Endothelial cell of umbilical vein (primary cell): ENCODE results near the gene DLST. TPM values are rescaled to one million over a fixed set of nuclear protein-coding genes. Genes with fewer than 3 reads are reported as not detected.

Experiments used
- BruUV-seq: library from RNA; stranded (reverse); fragments of 400-500 nt; replicated peaks from 2 replicates; lab custom pipeline; 2021; lab: Mats Ljungman, UMichigan
- CTCF ChIA-PET: fragments of 300-600, 350-600 bp; sonication (Branson Sonifier 250); formaldehyde crosslinking; loops from one replicate; lab custom pipeline; 2021; ENCODE audit warnings: antibody characterized with exemption, inconsistent platforms; lab: Charles Lee
- POLR2A ChIA-PET: fragments of 300-600, 350-600 bp; sonication (Branson Sonifier 250); formaldehyde crosslinking; loops from one replicate; lab custom pipeline; 2021; ENCODE audit warnings: antibody characterized with exemption, inconsistent platforms; lab: Charles Lee
- DNase-seq: peaks from one replicate; pipeline ENCODE4 v3.0.0-alpha.2; 2011; ENCODE audit warnings: low read depth, low spot score
- FAIRE-seq: peaks from 2 replicates; lab custom pipeline; 2011; peaks lifted over from hg19 to GRCh38; lab: Jason Lieb, UNC
- H2AFZ ChIP-seq: 2 replicates; pipeline ENCODE4 v1.6.0; 2012; ENCODE audit warnings: low read depth, low read length, control low read depth, inconsistent platforms
- H3K27ac ChIP-seq: 2 replicates; pipeline ENCODE4 v1.5.1; 2011; ENCODE audit warnings: low read depth, mild to moderate bottlenecking, control low read depth, low read length, moderate library complexity; ENCODE audit not compliant: insufficient read depth
- H3K27me3 ChIP-seq, 2 experiments: 2 replicates each; pipeline versions ENCODE4 v1.6.0 to v1.6.1; 2011; ENCODE audit warnings: low read length in 2 of 2, mixed read lengths in 1 of 2; ENCODE audit not compliant: control insufficient read depth in 2 of 2, insufficient read depth in 2 of 2
- H3K36me3 ChIP-seq, 2 experiments: 2 replicates in 1 of 2; 3 replicates in 1 of 2; pipeline ENCODE4 v1.5.1; 2011; ENCODE audit warnings: low read length in 2 of 2, mild to moderate bottlenecking in 1 of 2, moderate library complexity in 1 of 2; ENCODE audit not compliant: control insufficient read depth in 2 of 2, insufficient read depth in 2 of 2; ENCODE audit errors: extremely low read depth in 1 of 2
- H3K4me1 ChIP-seq: 3 replicates; pipeline ENCODE4 v1.5.1; 2011; ENCODE audit warnings: mild to moderate bottlenecking, low read length; ENCODE audit not compliant: control insufficient read depth, insufficient read depth; ENCODE audit errors: extremely low read depth
- H3K4me2 ChIP-seq: 2 replicates; pipeline ENCODE4 v1.6.1; 2011; ENCODE audit warnings: low read length, control low read depth, mixed read lengths; ENCODE audit not compliant: insufficient read depth
- H3K4me3 ChIP-seq, 3 experiments: fragments of 200-600 bp in 1 of 3; sonication (generic), shearing (Covaris generic) in 1 of 3; replicated peaks in 1 of 3; 2 replicates each; pipeline ENCODE4 v1.5.1; 2011 to 2016; ENCODE audit warnings: control low read depth in 3 of 3, low read length in 3 of 3, mild to moderate bottlenecking in 2 of 3, inconsistent platforms in 1 of 3, low read depth in 1 of 3, moderate library complexity in 1 of 3; ENCODE audit not compliant: insufficient read depth in 1 of 3
- H3K79me2 ChIP-seq: 2 replicates; pipeline ENCODE4 v1.6.0; 2012; ENCODE audit warnings: low read length, inconsistent platforms; ENCODE audit not compliant: control insufficient read depth, insufficient read depth
- H3K9ac ChIP-seq: replicated peaks from 2 replicates; pipeline ENCODE3; 2011; ENCODE audit warnings: low read length, control low read depth; ENCODE audit not compliant: insufficient read depth; ENCODE audit errors: extremely low read depth
- H3K9me1 ChIP-seq: replicated peaks from 3 replicates; pipeline ENCODE4 v1.6.0; 2011; ENCODE audit warnings: mild to moderate bottlenecking, low read length; ENCODE audit not compliant: control insufficient read depth, insufficient read depth; ENCODE audit errors: extremely low read depth
- H3K9me3 ChIP-seq: replicated peaks from 2 replicates; pipeline ENCODE4 v1.5.1; 2012; ENCODE audit warnings: low read length, inconsistent platforms; ENCODE audit not compliant: control insufficient read depth, insufficient read depth
- H4K20me1 ChIP-seq: replicated peaks from 2 replicates; pipeline ENCODE3; 2011; ENCODE audit warnings: mild to moderate bottlenecking, low read length; ENCODE audit not compliant: control insufficient read depth, insufficient read depth; ENCODE audit errors: extremely low read depth
- EZH2 ChIP-seq: IDR thresholded peaks from 2 replicates; pipeline ENCODE4 v1.6.1; 2012; ENCODE audit warnings: borderline replicate concordance, low read depth, mild to moderate bottlenecking, moderate library complexity, low read length, inconsistent platforms; ENCODE audit not compliant: severe bottlenecking
- FOS ChIP-seq: IDR thresholded peaks from 2 replicates; pipeline ENCODE4 v1.6.1; 2011; ENCODE audit warnings: mild to moderate bottlenecking, low read length, moderate library complexity, borderline replicate concordance; ENCODE audit not compliant: insufficient read depth
- GATA2 ChIP-seq: IDR thresholded peaks from 2 replicates; pipeline ENCODE4 v1.7.0; 2011; ENCODE audit warnings: low read depth, mild to moderate bottlenecking, moderate library complexity, mixed read lengths, low read length; ENCODE audit not compliant: insufficient read length, insufficient read depth
- JUN ChIP-seq: IDR thresholded peaks from 2 replicates; pipeline ENCODE4 v1.6.1; 2011; ENCODE audit warnings: borderline replicate concordance, low read depth; ENCODE audit not compliant: insufficient read length, insufficient read depth
- MAX ChIP-seq: IDR thresholded peaks from 2 replicates; pipeline ENCODE4 v1.6.1; 2011; ENCODE audit not compliant: insufficient read depth, insufficient read length
- MYC ChIP-seq: IDR thresholded peaks from one replicate; pipeline ENCODE4 v1.6.1; 2011; ENCODE audit warnings: mild to moderate bottlenecking, low read depth, low read length
- POLR2A ChIP-seq: IDR thresholded peaks from 2 replicates; pipeline ENCODE4 v1.6.1; 2012; ENCODE audit warnings: low read depth, mild to moderate bottlenecking, control low read depth, low read length
- POLR2AphosphoS5 ChIP-seq: IDR thresholded peaks from 2 replicates; pipeline ENCODE4 v1.6.1; 2012; ENCODE audit warnings: low read depth, mild to moderate bottlenecking, control low read depth, low read length, moderate library complexity; ENCODE audit not compliant: insufficient read depth
- dilution Hi-C: fragments of 300-500 bp; cut with MboI; formaldehyde crosslinking; loops from one replicate; pipeline ENCODE4 v1.15.0; 2019; ENCODE audit warnings: low sequenced_read_pairs; ENCODE audit not compliant: extremely low pct_ligation_motif_present
- intact Hi-C: fragments of 100-400 bp; cut with micrococcal nuclease; formaldehyde crosslinking; loops from one replicate; pipeline ENCODE4 v1.10.0; 2022
- polyA plus RNA-seq, 4 experiments: library from polyadenylated mRNA; depleted of rRNA in 3 of 4; stranded (reverse) in 3 of 4; unstranded in 1 of 4; fragments of >200 nt; gene quantifications; 2 replicates each; pipeline versions ENCODE4 v1.2.1 to v1.2.3, GENCODE V29; 2011 to 2012; ENCODE audit warnings: missing spikeins in 1 of 4
- total RNA-seq: library from RNA; stranded (reverse); gene quantifications from 2 replicates; pipeline ENCODE4 v1.2.3, GENCODE V29; 2021
- TF ChIP-seq, protein P1 (sequence below), 2 donors: IDR thresholded peaks; 1 replicate in 1 of 2; 2 replicates in 1 of 2; pipeline ENCODE4 v1.5.1; 2011; ENCODE audit warnings: low read length in 2 of 2, mild to moderate bottlenecking in 2 of 2, moderate library complexity in 2 of 2, control low read depth in 1 of 2, inconsistent platforms in 1 of 2, low read depth in 1 of 2; ENCODE audit not compliant: insufficient read depth in 1 of 2; ENCODE audit errors: extremely low read depth in 1 of 2

DLST gene
- total and polyA plus RNA-seq, 2 donors (not counting 3 experiments of a cell fraction or from before 2014, with no cell fraction given), result 98.4 to 110 TPM

- Histone ChIP-seq H3K36me3 (peaks cover 51 to 66% of the 10 kb centered on the region in 2 experiments), H3K9me1 (no peaks in the 10 kb centered on the region), H3K27ac (no peak overlapping the region), H4K20me1 (no peaks in the 10 kb centered on the region), H3K79me2 (no peaks in the 10 kb centered on the region), H3K4me2 (no peak overlapping the region), H3K4me3 (no peak overlapping the region), H2AFZ (no peak overlapping the region), H3K27me3 (no peaks in the 10 kb centered on the region), H3K4me1 (no peaks in the 10 kb centered on the region), H3K9me3 (no peaks in the 10 kb centered on the region), H3K9ac (no peak overlapping the region)
- FAIRE-seq (no peak), DNase-seq (no peak)
- CTCF ChIA-PET, result interaction anchor here (8.0 kb wide), 1 partner anchor 37 kb away, joined by 61 read pairs; no protein-coding TSS in a partner anchor
- POLR2A ChIA-PET, result interaction anchor here (0.9 kb wide), 1 partner anchor 20 kb away, joined by 3 read pairs; no protein-coding TSS in a partner anchor
- dilution Hi-C loops (no loop called here), intact Hi-C loops (no loop called here)
- TF ChIP-seq MYC (no peak), FOS (no peak), POLR2A (no peak), POLR2AphosphoS5 (no peak), MAX (no peak), GATA2 (no peak), JUN (no peak)
- BruUV-seq, result no TSS peak
Observed at GRCh38 chr14:74898694-74899093, 17.0 kb downstream of the DLST start.

GRCh38 chr14:74902941-74903705 is 21.4 kb downstream of the DLST start:
- Histone ChIP-seq H3K9me1 (no peaks in the 10 kb centered on the region), H3K4me2 (no peak overlapping the region), H3K9ac (no peak overlapping the region), H3K4me3 (no peak overlapping the region), H4K20me1 (no peaks in the 10 kb centered on the region), H3K4me1 (no peaks in the 10 kb centered on the region), H3K27me3 (no peaks in the 10 kb centered on the region), H3K36me3 (peaks cover 28 to 40% of the 10 kb centered on the region in 2 experiments), H2AFZ (no peak overlapping the region), H3K79me2 (no peaks in the 10 kb centered on the region), H3K9me3 (no peaks in the 10 kb centered on the region), H3K27ac (no peak overlapping the region)
- DNase-seq, result no peak
- POLR2A ChIA-PET, result no interaction called here
- TSS peak; percentile 56 for BruUV-seq
- TF ChIP-seq FOS (no peak), MYC (no peak), JUN (no peak), POLR2AphosphoS5 (no peak), GATA2 (no peak), MAX (no peak), EZH2 (no peak), POLR2A (no peak)
- TF ChIP-seq, protein P1, sequence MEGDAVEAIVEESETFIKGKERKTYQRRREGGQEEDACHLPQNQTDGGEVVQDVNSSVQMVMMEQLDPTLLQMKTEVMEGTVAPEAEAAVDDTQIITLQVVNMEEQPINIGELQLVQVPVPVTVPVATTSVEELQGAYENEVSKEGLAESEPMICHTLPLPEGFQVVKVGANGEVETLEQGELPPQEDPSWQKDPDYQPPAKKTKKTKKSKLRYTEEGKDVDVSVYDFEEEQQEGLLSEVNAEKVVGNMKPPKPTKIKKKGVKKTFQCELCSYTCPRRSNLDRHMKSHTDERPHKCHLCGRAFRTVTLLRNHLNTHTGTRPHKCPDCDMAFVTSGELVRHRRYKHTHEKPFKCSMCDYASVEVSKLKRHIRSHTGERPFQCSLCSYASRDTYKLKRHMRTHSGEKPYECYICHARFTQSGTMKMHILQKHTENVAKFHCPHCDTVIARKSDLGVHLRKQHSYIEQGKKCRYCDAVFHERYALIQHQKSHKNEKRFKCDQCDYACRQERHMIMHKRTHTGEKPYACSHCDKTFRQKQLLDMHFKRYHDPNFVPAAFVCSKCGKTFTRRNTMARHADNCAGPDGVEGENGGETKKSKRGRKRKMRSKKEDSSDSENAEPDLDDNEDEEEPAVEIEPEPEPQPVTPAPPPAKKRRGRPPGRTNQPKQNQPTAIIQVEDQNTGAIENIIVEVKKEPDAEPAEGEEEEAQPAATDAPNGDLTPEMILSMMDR (IDR thresholded peaks at IDR 0.05; ENCODE audit: extremely low read depth in 1 of 2, insufficient read depth in 1 of 2, low read depth in 1 of 2, low read length in 2 of 2), result no peak
- no peak for FAIRE-seq
- CTCF ChIA-PET, result interaction anchor here (8.0 kb wide), 1 partner anchor 41 kb away, joined by 61 read pairs; no protein-coding TSS in a partner anchor
- intact Hi-C loops (no loop called here), dilution Hi-C loops (no loop called here)
